Liver (tissue), 9 donors: ENCODE measurements around the gene FOXK1. TPM values are rescaled to one million over a fixed set of nuclear protein-coding genes. Genes with fewer than 3 reads are reported as not detected.

Experiments used
- DNase-seq: peaks from one replicate; pipeline ENCODE4 v3.0.0-alpha.2; 2017; ENCODE audit warnings: low spot score
- H3K27ac ChIP-seq, 2 donors: one replicate each; pipeline ENCODE4 v1.7.0; 2013; ENCODE audit warnings: inconsistent platforms in 2 of 2, low read length in 2 of 2, control low read depth in 1 of 2, low read depth in 1 of 2, mild to moderate bottlenecking in 1 of 2
- H3K27me3 ChIP-seq, 4 donors: one replicate each; pipeline versions ENCODE4 v1.6.1 to v1.7.0; 2013; ENCODE audit warnings: low read length in 3 of 4, inconsistent platforms in 1 of 4, mild to moderate bottlenecking in 1 of 4, moderate library complexity in 1 of 4; ENCODE audit not compliant: control insufficient read depth in 4 of 4, insufficient read depth in 4 of 4
- H3K36me3 ChIP-seq, 4 donors: one replicate each; pipeline versions ENCODE4 v1.6.1 to v1.7.0; 2013; ENCODE audit warnings: low read length in 3 of 4, mild to moderate bottlenecking in 3 of 4, low read depth in 1 of 4, moderate library complexity in 1 of 4; ENCODE audit not compliant: control insufficient read depth in 4 of 4, insufficient read depth in 3 of 4
- H3K4me1 ChIP-seq, 4 donors: one replicate each; pipeline versions ENCODE4 v1.6.1 to v1.7.0; 2013; ENCODE audit warnings: low read length in 3 of 4, mild to moderate bottlenecking in 3 of 4, moderate library complexity in 1 of 4; ENCODE audit not compliant: control insufficient read depth in 4 of 4, insufficient read depth in 4 of 4
- H3K4me3 ChIP-seq, 3 donors: one replicate each; pipeline versions ENCODE4 v1.6.1 to v1.7.0; 2013; ENCODE audit warnings: low read length in 3 of 3, control low read depth in 1 of 3, low read depth in 1 of 3, mild to moderate bottlenecking in 1 of 3
- H3K9ac ChIP-seq, 2 donors: one replicate each; pipeline ENCODE4 v1.7.0; 2013; ENCODE audit warnings: low read length in 2 of 2, mild to moderate bottlenecking in 2 of 2, moderate library complexity in 2 of 2, control low read depth in 1 of 2, low read depth in 1 of 2
- H3K9me3 ChIP-seq, 4 donors: one replicate each; pipeline versions ENCODE4 v1.6.1 to v1.7.0; 2013; ENCODE audit warnings: low read length in 3 of 4; ENCODE audit not compliant: control insufficient read depth in 4 of 4
- EGR1 ChIP-seq, 2 donors: IDR thresholded peaks; 2 replicates each; pipeline ENCODE4 v1.6.1; 2016 to 2018; ENCODE audit warnings: antibody characterized with exemption in 2 of 2, low read depth in 2 of 2
- FOXA1 ChIP-seq: IDR thresholded peaks from 2 replicates; pipeline ENCODE4 v1.6.1; 2016; ENCODE audit warnings: antibody characterized with exemption
- FOXA2 ChIP-seq: IDR thresholded peaks from 2 replicates; pipeline ENCODE4 v1.6.1; 2016; ENCODE audit warnings: antibody characterized with exemption
- GABPA ChIP-seq, 2 donors: IDR thresholded peaks in 1 of 2; conservative IDR thresholded peaks in 1 of 2; 2 replicates each; pipeline ENCODE4 v1.6.1; 2016; ENCODE audit warnings: antibody characterized with exemption in 2 of 2, mild to moderate bottlenecking in 1 of 2, moderate library complexity in 1 of 2
- HNF4A ChIP-seq, 2 donors: conservative IDR thresholded peaks; 2 replicates each; pipeline ENCODE4 v1.6.1; 2016; ENCODE audit warnings: antibody characterized with exemption in 2 of 2, mild to moderate bottlenecking in 2 of 2
- HNF4G ChIP-seq: IDR thresholded peaks from 2 replicates; pipeline ENCODE4 v1.6.1; 2016; ENCODE audit warnings: antibody characterized with exemption
- JUND ChIP-seq, 2 donors: IDR thresholded peaks; 2 replicates each; pipeline ENCODE4 v1.6.1; 2016; ENCODE audit warnings: antibody characterized with exemption in 2 of 2
- NR2F2 ChIP-seq: IDR thresholded peaks from 2 replicates; pipeline ENCODE4 v1.6.1; 2016; ENCODE audit warnings: antibody characterized with exemption
- RAD21 ChIP-seq, 2 donors: IDR thresholded peaks; 2 replicates each; pipeline ENCODE4 v1.6.1; 2016; ENCODE audit warnings: antibody characterized with exemption in 2 of 2, mild to moderate bottlenecking in 2 of 2
- RXRA ChIP-seq, 2 donors: IDR thresholded peaks; 2 replicates each; pipeline ENCODE4 v1.6.1; 2017 to 2018; ENCODE audit warnings: antibody characterized with exemption in 2 of 2, mild to moderate bottlenecking in 1 of 2
- SP1 ChIP-seq: IDR thresholded peaks from 2 replicates; pipeline ENCODE4 v1.6.1; 2018; ENCODE audit warnings: antibody characterized with exemption, mild to moderate bottlenecking
- TAF1 ChIP-seq: conservative IDR thresholded peaks from 2 replicates; pipeline ENCODE4 v1.6.1; 2016; ENCODE audit warnings: antibody characterized with exemption, mild to moderate bottlenecking
- YY1 ChIP-seq: IDR thresholded peaks from 2 replicates; pipeline ENCODE4 v1.6.1; 2016; ENCODE audit warnings: antibody characterized with exemption, mild to moderate bottlenecking
- WGBS: extraction: QIAGEN DNeasy Blood & Tissue Kit; methylation state at CpG from one replicate; pipeline ENCODE4 v1.1.7; 2013; 5-methylcytosine and 5-hydroxymethylcytosine counted together
- polyA plus RNA-seq, 2 donors: library from polyadenylated mRNA; stranded (reverse) in 1 of 2; unstranded in 1 of 2; fragments of 200-250 nt in 1 of 2; fragments of >200 nt in 1 of 2; fragmentation: Nextera tagmentation in 1 of 2; extraction: Ambion mirVana in 1 of 2; gene quantifications; one replicate each; pipeline versions ENCODE4 v1.2.1 to v1.2.3, GENCODE V29; 2013 to 2015
- total RNA-seq, 2 donors: library from RNA; depleted of rRNA; stranded (reverse); fragments of >200 nt; gene quantifications; one replicate each; pipeline ENCODE4 v1.2.3, GENCODE V29; 2014
- TF ChIP-seq, protein P1 (sequence below): IDR thresholded peaks from 2 replicates; pipeline ENCODE4 v1.6.1; 2016; ENCODE audit warnings: antibody characterized with exemption, mild to moderate bottlenecking
- TF ChIP-seq, protein P2 (sequence below): IDR thresholded peaks from 2 replicates; pipeline ENCODE4 v1.6.1; 2016; ENCODE audit warnings: antibody characterized with exemption
- TF ChIP-seq, protein P3 (sequence below): IDR thresholded peaks from 2 replicates; pipeline ENCODE4 v1.6.1; 2016; ENCODE audit warnings: antibody characterized with exemption
- TF ChIP-seq, protein P4 (sequence below): IDR thresholded peaks from 2 replicates; pipeline ENCODE4 v1.6.1; 2016; ENCODE audit warnings: antibody characterized with exemption
- TF ChIP-seq, protein P5 (sequence below): fragments of 150-350 bp; IDR thresholded peaks from 2 replicates; pipeline ENCODE4 v1.5.1; 2017; ENCODE audit warnings: improper control_type of control experiment, low read depth, low read length; ENCODE audit not compliant: missing input control
- donor health status: healthy.
- donor health status: healthy.
- donor health status: healthy.
- donor health status: healthy.
- donor health status: healthy.

Gene FOXK1
- total and polyA plus RNA-seq, 4 donors = 1.2 to 8.5 (median 4.4) TPM

DNA sequence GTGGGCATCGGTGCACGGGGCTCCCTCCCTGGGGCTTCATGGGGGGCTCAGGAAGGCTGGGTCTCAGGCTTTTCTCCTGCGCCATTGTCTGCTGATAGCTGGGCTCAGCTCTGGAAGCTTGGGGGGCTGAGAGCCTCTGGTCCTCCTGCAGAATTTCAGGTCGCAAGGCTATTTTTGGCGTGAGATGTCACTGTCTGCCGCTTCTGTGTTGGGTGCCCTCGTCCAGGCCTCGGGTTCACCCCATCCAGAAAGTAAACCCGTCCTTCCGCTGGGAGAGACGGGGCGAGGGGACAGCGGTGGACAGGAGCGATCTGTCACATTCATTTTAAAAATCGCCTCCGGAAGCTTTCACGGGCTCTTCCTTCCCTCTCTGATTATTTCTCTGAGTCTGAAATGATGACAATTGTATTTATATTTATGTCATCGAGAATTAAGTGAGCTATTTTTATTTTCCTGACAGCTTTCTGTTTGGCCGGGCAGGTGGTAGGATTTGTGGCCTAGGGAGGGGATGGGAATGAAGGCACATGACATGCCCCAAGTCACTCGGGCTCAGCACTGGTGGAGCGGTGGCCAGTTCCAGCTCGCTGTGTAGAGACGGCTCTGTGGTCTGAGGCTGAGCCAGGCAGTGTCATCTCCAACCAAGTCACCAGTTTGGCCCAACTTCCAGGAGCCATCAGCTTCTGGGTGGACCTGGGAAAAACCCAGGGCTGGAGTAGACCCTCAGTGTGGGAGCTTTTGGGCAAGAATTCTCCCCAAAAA lies 52.7 kb downstream of the FOXK1 start:
- Histone ChIP-seq H3K9ac (no peak overlapping the region), H3K4me3 (no peak overlapping the region), H3K4me1 (peaks cover 8 to 15% (median 15%) of the 10 kb centered on the region in 4 donors), H3K36me3 (peaks cover 0 to 2% (median 0%) of the 10 kb centered on the region in 4 donors), H3K27ac (no peak overlapping the region), H3K27me3 (no peaks in the 10 kb centered on the region), H3K9me3 (no peaks in the 10 kb centered on the region)
- 87% methylated on average over 23 of the region's 23 CpGs for WGBS
- no peak for DNase-seq
- no peak for TF ChIP-seq YY1
- no peak for TF ChIP-seq NR2F2
- TF ChIP-seq FOXA2 = no peak
- TF ChIP-seq, protein P1, sequence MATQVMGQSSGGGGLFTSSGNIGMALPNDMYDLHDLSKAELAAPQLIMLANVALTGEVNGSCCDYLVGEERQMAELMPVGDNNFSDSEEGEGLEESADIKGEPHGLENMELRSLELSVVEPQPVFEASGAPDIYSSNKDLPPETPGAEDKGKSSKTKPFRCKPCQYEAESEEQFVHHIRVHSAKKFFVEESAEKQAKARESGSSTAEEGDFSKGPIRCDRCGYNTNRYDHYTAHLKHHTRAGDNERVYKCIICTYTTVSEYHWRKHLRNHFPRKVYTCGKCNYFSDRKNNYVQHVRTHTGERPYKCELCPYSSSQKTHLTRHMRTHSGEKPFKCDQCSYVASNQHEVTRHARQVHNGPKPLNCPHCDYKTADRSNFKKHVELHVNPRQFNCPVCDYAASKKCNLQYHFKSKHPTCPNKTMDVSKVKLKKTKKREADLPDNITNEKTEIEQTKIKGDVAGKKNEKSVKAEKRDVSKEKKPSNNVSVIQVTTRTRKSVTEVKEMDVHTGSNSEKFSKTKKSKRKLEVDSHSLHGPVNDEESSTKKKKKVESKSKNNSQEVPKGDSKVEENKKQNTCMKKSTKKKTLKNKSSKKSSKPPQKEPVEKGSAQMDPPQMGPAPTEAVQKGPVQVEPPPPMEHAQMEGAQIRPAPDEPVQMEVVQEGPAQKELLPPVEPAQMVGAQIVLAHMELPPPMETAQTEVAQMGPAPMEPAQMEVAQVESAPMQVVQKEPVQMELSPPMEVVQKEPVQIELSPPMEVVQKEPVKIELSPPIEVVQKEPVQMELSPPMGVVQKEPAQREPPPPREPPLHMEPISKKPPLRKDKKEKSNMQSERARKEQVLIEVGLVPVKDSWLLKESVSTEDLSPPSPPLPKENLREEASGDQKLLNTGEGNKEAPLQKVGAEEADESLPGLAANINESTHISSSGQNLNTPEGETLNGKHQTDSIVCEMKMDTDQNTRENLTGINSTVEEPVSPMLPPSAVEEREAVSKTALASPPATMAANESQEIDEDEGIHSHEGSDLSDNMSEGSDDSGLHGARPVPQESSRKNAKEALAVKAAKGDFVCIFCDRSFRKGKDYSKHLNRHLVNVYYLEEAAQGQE = no peak
- no peak for TF ChIP-seq EGR1 (IDR thresholded peaks at IDR 0.05; ENCODE audit: low read depth in 2 of 2)
- no peak for TF ChIP-seq FOXA1
- TF ChIP-seq RXRA (IDR thresholded peaks at IDR 0.05) = no peak
- TF ChIP-seq, protein P2, sequence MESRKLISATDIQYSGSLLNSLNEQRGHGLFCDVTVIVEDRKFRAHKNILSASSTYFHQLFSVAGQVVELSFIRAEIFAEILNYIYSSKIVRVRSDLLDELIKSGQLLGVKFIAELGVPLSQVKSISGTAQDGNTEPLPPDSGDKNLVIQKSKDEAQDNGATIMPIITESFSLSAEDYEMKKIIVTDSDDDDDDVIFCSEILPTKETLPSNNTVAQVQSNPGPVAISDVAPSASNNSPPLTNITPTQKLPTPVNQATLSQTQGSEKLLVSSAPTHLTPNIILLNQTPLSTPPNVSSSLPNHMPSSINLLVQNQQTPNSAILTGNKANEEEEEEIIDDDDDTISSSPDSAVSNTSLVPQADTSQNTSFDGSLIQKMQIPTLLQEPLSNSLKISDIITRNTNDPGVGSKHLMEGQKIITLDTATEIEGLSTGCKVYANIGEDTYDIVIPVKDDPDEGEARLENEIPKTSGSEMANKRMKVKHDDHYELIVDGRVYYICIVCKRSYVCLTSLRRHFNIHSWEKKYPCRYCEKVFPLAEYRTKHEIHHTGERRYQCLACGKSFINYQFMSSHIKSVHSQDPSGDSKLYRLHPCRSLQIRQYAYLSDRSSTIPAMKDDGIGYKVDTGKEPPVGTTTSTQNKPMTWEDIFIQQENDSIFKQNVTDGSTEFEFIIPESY = no peak
- no peak for TF ChIP-seq RAD21 (IDR thresholded peaks at IDR 0.05)
- no peak for TF ChIP-seq GABPA (IDR thresholded peaks at IDR 0.05 in 1 of 2, conservative IDR thresholded peaks at IDR 0.05 in 1 of 2)
- TF ChIP-seq, protein P3, sequence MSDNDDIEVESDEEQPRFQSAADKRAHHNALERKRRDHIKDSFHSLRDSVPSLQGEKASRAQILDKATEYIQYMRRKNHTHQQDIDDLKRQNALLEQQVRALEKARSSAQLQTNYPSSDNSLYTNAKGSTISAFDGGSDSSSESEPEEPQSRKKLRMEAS = no peak
- TF ChIP-seq JUND (IDR thresholded peaks at IDR 0.05) = no peak
- TF ChIP-seq SP1 = no peak
- TF ChIP-seq, protein P4, sequence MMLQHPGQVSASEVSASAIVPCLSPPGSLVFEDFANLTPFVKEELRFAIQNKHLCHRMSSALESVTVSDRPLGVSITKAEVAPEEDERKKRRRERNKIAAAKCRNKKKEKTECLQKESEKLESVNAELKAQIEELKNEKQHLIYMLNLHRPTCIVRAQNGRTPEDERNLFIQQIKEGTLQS = no peak
- no peak for TF ChIP-seq HNF4G
- no peak for TF ChIP-seq TAF1
- no peak for TF ChIP-seq HNF4A (conservative IDR thresholded peaks at IDR 0.05)
- TF ChIP-seq, protein P5, sequence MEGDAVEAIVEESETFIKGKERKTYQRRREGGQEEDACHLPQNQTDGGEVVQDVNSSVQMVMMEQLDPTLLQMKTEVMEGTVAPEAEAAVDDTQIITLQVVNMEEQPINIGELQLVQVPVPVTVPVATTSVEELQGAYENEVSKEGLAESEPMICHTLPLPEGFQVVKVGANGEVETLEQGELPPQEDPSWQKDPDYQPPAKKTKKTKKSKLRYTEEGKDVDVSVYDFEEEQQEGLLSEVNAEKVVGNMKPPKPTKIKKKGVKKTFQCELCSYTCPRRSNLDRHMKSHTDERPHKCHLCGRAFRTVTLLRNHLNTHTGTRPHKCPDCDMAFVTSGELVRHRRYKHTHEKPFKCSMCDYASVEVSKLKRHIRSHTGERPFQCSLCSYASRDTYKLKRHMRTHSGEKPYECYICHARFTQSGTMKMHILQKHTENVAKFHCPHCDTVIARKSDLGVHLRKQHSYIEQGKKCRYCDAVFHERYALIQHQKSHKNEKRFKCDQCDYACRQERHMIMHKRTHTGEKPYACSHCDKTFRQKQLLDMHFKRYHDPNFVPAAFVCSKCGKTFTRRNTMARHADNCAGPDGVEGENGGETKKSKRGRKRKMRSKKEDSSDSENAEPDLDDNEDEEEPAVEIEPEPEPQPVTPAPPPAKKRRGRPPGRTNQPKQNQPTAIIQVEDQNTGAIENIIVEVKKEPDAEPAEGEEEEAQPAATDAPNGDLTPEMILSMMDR = no peak
